ENCODE data around the gene LRCOL1. TPM values are rescaled to one million over a fixed set of nuclear protein-coding genes. Genes with fewer than 3 reads are reported as not detected.

Gene LRCOL1
- total and polyA plus RNA-seq, 2 of the 13 experiments (the other 11 are each of a cell fraction or from before 2014, with no cell fraction given), result not detected

- TF ChIP-seq, protein P1, sequence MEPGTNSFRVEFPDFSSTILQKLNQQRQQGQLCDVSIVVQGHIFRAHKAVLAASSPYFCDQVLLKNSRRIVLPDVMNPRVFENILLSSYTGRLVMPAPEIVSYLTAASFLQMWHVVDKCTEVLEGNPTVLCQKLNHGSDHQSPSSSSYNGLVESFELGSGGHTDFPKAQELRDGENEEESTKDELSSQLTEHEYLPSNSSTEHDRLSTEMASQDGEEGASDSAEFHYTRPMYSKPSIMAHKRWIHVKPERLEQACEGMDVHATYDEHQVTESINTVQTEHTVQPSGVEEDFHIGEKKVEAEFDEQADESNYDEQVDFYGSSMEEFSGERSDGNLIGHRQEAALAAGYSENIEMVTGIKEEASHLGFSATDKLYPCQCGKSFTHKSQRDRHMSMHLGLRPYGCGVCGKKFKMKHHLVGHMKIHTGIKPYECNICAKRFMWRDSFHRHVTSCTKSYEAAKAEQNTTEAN (CRISPR knock-in tag; conservative IDR thresholded peaks at IDR 0.05), result no peak; the same call in none of the 2 replicates
- no peak for TF ChIP-seq THAP9 (CRISPR knock-in tag; IDR thresholded peaks at IDR 0.05; ENCODE audit: borderline replicate concordance)
- TF ChIP-seq ZNF496 (CRISPR knock-in tag; IDR thresholded peaks at IDR 0.05; ENCODE audit: insufficient replicate concordance), result no peak
- TF ChIP-seq TARDBP (CRISPR knock-in tag; IDR thresholded peaks at IDR 0.05), result no peak
- peak; percentile 64 for TF ChIP-seq ZNF609 (CRISPR knock-in tag; IDR thresholded peaks at IDR 0.05; ENCODE audit: borderline replicate concordance)
- no peak for TF ChIP-seq ZNF224 (CRISPR knock-in tag; IDR thresholded peaks at IDR 0.05)
- no peak for TF ChIP-seq SMYD3 (CRISPR knock-in tag; IDR thresholded peaks at IDR 0.05)
- TF ChIP-seq, protein P2, sequence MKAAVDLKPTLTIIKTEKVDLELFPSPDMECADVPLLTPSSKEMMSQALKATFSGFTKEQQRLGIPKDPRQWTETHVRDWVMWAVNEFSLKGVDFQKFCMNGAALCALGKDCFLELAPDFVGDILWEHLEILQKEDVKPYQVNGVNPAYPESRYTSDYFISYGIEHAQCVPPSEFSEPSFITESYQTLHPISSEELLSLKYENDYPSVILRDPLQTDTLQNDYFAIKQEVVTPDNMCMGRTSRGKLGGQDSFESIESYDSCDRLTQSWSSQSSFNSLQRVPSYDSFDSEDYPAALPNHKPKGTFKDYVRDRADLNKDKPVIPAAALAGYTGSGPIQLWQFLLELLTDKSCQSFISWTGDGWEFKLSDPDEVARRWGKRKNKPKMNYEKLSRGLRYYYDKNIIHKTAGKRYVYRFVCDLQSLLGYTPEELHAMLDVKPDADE (CRISPR knock-in tag; IDR thresholded peaks at IDR 0.05), result 0 out of 2 replicates have a peak, but pooled peaks have one; percentile 33
- TF ChIP-seq, protein P3, sequence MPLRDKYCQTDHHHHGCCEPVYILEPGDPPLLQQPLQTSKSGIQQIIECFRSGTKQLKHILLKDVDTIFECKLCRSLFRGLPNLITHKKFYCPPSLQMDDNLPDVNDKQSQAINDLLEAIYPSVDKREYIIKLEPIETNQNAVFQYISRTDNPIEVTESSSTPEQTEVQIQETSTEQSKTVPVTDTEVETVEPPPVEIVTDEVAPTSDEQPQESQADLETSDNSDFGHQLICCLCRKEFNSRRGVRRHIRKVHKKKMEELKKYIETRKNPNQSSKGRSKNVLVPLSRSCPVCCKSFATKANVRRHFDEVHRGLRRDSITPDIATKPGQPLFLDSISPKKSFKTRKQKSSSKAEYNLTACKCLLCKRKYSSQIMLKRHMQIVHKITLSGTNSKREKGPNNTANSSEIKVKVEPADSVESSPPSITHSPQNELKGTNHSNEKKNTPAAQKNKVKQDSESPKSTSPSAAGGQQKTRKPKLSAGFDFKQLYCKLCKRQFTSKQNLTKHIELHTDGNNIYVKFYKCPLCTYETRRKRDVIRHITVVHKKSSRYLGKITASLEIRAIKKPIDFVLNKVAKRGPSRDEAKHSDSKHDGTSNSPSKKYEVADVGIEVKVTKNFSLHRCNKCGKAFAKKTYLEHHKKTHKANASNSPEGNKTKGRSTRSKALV (CRISPR knock-in tag; IDR thresholded peaks at IDR 0.05), result peak; percentile 59; the same call in 1 of the 2 replicates
- TF ChIP-seq, protein P4, sequence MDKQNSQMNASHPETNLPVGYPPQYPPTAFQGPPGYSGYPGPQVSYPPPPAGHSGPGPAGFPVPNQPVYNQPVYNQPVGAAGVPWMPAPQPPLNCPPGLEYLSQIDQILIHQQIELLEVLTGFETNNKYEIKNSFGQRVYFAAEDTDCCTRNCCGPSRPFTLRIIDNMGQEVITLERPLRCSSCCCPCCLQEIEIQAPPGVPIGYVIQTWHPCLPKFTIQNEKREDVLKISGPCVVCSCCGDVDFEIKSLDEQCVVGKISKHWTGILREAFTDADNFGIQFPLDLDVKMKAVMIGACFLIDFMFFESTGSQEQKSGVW (CRISPR knock-in tag; IDR thresholded peaks at IDR 0.05; ENCODE audit: borderline replicate concordance), result peak; percentile 87; the same call in 1 of the 2 replicates
- TF ChIP-seq ZBTB20 (CRISPR knock-in tag; IDR thresholded peaks at IDR 0.05; ENCODE audit: borderline replicate concordance, low read depth), result peak; percentile 38; the same call in 1 of the 2 replicates
- no peak for TF ChIP-seq ZFYVE20 (CRISPR knock-in tag; IDR thresholded peaks at IDR 0.05; ENCODE audit: borderline replicate concordance, low read depth)
- no peak for TF ChIP-seq MTF1 (CRISPR knock-in tag; IDR thresholded peaks at IDR 0.05)
These were observed 1.9 kb downstream of the LRCOL1 start (continued) for GRCh38 chr12:132608231-132609171.

Measured in HepG2 (cell line).